Measurements from ENCODE around the gene NCBP3.
A peak's percentile ranks its signal among the peaks of the same experiment; 100 is the strongest.
"Not testable (repeated sequence)": the region's sequence is repeated elsewhere in the genome, so short reads cannot be mapped to it uniquely, and the experiment has no call there.

NCBP3 gene

GRCh38 chr17:3796110-3796821, 49.8 kb downstream of the NCBP3 start:
- Histone ChIP-seq H3K4me1 (ENCODE audit: insufficient read depth, insufficient read length) (peaks cover 15% of the 10 kb centered on the region), H3K4me3 (ENCODE audit: insufficient read length, low read depth) (no peak overlapping the region), H3K27me3 (ENCODE audit: insufficient read depth, insufficient read length) (no peaks in the 10 kb centered on the region), H3K9me3 (ENCODE audit: insufficient read depth, low read length) (no peaks in the 10 kb centered on the region), H3K36me3 (ENCODE audit: insufficient read depth, insufficient read length, low read length) (no peaks in the 10 kb centered on the region), H3K9ac (ENCODE audit: insufficient read length, low read depth) (peak overlapping the region; percentile 3)
- no peak for TF ChIP-seq ZNF274 (IDR thresholded peaks at IDR 0.05; ENCODE audit: low read depth, low read length)
- TF ChIP-seq YY1 (IDR thresholded peaks at IDR 0.05; ENCODE audit: insufficient read depth, insufficient read length), result no peak
- TF ChIP-seq SUZ12 (IDR thresholded peaks at IDR 0.05; ENCODE audit: extremely low read depth, insufficient read depth, insufficient read length), result no peak
- no peak for DNase-seq (ENCODE audit: low read depth, low spot score)

DNA sequence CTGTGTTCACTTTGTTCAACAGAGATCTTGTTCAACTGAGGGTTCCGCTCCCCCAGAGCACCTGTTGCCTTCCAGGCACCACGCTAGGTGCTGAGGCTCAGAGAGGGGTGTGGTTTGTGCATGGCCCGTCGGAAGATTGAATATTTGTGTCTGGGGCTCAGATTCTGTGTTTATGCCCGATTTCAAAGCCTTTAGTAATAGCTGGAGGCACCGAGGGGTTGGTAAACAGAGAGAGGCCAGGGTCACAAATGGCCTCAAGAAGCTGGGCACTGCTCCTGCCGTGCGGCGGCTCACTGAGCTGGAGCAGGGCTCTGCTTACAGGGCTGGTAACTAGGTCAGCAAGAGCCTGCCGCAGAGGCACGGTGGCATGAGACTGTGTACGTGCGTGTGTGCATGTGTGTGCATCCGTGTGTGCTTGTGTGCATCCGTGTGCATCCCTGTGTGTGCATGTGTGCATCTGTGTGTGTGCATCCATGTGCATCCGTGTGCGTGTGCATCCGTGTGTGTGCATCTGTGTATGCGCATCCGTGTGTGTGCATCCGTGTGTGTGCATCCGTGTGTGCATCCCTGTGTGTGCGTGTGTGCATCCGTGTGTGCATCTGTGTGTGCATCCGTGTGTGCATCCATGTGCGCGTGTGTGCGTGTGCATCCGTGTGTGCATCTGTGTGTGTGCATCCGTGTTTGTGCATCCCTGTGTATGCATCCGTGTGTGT, 50.5 kb downstream of the NCBP3 start:
- TF ChIP-seq ZNF274 (IDR thresholded peaks at IDR 0.05; ENCODE audit: low read depth, low read length), result no peak

DNA sequence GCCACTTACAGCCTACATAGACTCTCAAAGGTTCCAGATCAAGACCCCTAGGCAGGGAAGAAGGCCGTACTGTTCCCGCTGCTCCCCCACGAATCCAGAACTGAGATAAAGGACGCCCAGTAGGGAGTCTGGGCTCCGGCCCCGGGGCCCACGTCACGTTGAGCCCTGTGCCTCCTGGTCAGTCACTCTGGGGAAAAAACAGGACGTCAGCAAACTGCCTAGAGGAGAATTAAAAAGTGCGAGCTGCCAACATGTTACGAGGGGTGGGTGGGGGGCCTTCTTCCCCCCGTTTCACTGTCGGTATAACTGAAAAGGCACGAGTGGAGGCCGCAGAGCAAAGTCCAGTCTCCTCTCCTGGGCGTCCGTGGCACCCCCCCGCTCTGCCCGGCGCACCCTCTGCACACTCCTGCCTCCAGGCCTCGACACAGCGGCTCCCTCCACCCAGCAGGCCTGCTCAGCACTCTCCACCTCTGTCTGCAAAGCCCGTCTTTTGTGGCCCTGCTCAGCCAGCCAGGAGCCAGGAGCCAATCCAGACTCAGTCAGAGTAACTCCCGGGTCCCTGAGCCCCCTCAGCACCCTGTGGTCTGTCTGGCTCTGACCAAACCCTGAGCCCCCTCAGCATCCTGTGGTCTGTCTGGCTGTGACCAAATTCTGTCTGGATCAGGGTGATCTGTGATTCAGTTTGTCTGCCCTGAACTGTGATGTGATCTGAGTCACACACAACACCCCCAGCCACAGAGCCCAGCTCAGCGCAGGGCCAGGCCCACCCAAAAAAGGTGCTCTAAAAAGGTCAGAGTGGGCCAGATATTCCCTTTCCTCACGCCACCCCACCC, 51.3 kb downstream of the NCBP3 start:
- H3K4me3 ChIP-seq (ENCODE audit: insufficient read length, low read depth), result no peak overlapping the region
- no peak overlapping the region for H3K9ac ChIP-seq (ENCODE audit: insufficient read length, low read depth)
- H3K36me3 ChIP-seq (ENCODE audit: insufficient read depth, insufficient read length, low read length), result no peaks in the 10 kb centered on the region
- DNase-seq (ENCODE audit: low read depth, low spot score), result no peak
- TF ChIP-seq SUZ12 (IDR thresholded peaks at IDR 0.05; ENCODE audit: extremely low read depth, insufficient read depth, insufficient read length), result no peak
- TF ChIP-seq ZNF274 (IDR thresholded peaks at IDR 0.05; ENCODE audit: low read depth, low read length), result no peak
- no peak for TF ChIP-seq YY1 (IDR thresholded peaks at IDR 0.05; ENCODE audit: insufficient read depth, insufficient read length)
- no peaks in the 10 kb centered on the region for H3K9me3 ChIP-seq (ENCODE audit: insufficient read depth, low read length)
- peaks cover 13% of the 10 kb centered on the region for H3K4me1 ChIP-seq (ENCODE audit: insufficient read depth, insufficient read length)
- H3K27me3 ChIP-seq (ENCODE audit: insufficient read depth, insufficient read length), result no peaks in the 10 kb centered on the region

More for the DNA sequence above, 50.5 kb downstream of the NCBP3 start:
- no peak for DNase-seq (ENCODE audit: low read depth, low spot score)
- Histone ChIP-seq H3K4me1 (ENCODE audit: insufficient read depth, insufficient read length) (peaks cover 13% of the 10 kb centered on the region), H3K36me3 (ENCODE audit: insufficient read depth, insufficient read length, low read length) (no peaks in the 10 kb centered on the region), H3K4me3 (ENCODE audit: insufficient read length, low read depth) (no peak overlapping the region), H3K9me3 (ENCODE audit: insufficient read depth, low read length) (no peaks in the 10 kb centered on the region), H3K27me3 (ENCODE audit: insufficient read depth, insufficient read length) (no peaks in the 10 kb centered on the region), H3K9ac (ENCODE audit: insufficient read length, low read depth) (peak overlapping the region; percentile 50)

DNA sequence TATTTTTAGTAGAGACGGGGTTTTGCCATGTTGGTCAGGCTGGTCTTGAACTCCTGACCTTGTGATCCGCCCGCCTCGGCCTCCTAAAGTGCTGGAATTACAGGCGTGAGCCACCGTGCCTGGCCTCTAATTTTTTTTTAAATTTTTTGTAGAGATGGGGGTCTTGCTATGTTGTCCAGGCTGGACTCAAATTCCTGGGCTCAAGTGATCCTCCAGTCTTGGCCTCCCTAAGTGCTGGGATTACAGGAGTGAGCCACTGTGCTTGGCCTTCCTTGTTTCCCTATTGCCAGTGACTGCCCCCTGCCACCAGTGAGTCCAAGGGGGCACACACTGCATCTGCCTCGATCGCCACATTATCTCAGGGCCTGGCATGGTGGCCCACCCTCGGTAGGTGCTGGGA, 51.9 kb downstream of the NCBP3 start:
- peaks cover 13% of the 10 kb centered on the region for H3K4me1 ChIP-seq (ENCODE audit: insufficient read depth, insufficient read length)
- H3K9me3 ChIP-seq (ENCODE audit: insufficient read depth, low read length); H3K4me3 ChIP-seq (ENCODE audit: insufficient read length, low read depth); DNase-seq (ENCODE audit: low read depth, low spot score); H3K9ac ChIP-seq (ENCODE audit: insufficient read length, low read depth); H3K27me3 ChIP-seq (ENCODE audit: insufficient read depth, insufficient read length); H3K36me3 ChIP-seq (ENCODE audit: insufficient read depth, insufficient read length, low read length): not testable (repeated sequence)

- not testable (repeated sequence) for H3K9me3 ChIP-seq (ENCODE audit: insufficient read depth, low read length); H3K4me3 ChIP-seq (ENCODE audit: insufficient read length, low read depth)
- peaks cover 13% of the 10 kb centered on the region for H3K4me1 ChIP-seq (ENCODE audit: insufficient read depth, insufficient read length)
Observed at GRCh38 chr17:3793258-3793657, 52.8 kb downstream of the NCBP3 start.

DNA sequence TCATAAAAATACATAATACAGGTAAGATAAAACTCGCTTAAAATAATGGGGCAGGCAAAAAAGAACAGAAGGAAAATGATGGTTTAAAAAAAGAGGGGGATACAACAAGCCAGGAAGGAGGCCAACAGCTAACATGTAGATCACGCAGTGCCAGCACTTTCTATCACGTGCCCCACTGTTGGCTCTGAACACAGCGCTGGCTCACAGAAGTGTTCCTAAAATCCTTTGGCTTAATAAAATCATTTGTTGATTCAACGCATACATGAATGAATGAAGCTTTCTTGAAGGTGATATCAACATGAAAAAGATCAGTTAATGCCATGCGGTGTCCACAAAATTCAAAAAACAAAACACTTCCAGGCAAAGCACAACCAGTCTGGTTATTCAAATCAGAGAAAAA, 53.6 kb downstream of the NCBP3 start:
- Histone ChIP-seq H3K4me1 (ENCODE audit: insufficient read depth, insufficient read length) (peaks cover 13% of the 10 kb centered on the region), H3K9me3 (ENCODE audit: insufficient read depth, low read length) (no peaks in the 10 kb centered on the region)

More at GRCh38 chr17:3793258-3793657, 52.8 kb downstream of the NCBP3 start:
- not testable (repeated sequence) for H3K9ac ChIP-seq (ENCODE audit: insufficient read length, low read depth); H3K36me3 ChIP-seq (ENCODE audit: insufficient read depth, insufficient read length, low read length); H3K27me3 ChIP-seq (ENCODE audit: insufficient read depth, insufficient read length); DNase-seq (ENCODE audit: low read depth, low spot score)

GRCh38 chr17:3788200-3788599, 57.8 kb downstream of the NCBP3 start:
- no peaks in the 10 kb centered on the region for H3K27me3 ChIP-seq (ENCODE audit: insufficient read depth, insufficient read length)
- H3K4me1 ChIP-seq (ENCODE audit: insufficient read depth, insufficient read length), result no peaks in the 10 kb centered on the region
- no peaks in the 10 kb centered on the region for H3K36me3 ChIP-seq (ENCODE audit: insufficient read depth, insufficient read length, low read length)
- DNase-seq (ENCODE audit: low read depth, low spot score), result no peak
- H3K4me3 ChIP-seq (ENCODE audit: insufficient read length, low read depth), result no peak overlapping the region
- H3K9me3 ChIP-seq (ENCODE audit: insufficient read depth, low read length), result no peaks in the 10 kb centered on the region
- H3K9ac ChIP-seq (ENCODE audit: insufficient read length, low read depth), result no peak overlapping the region
- TF ChIP-seq ZNF274 (IDR thresholded peaks at IDR 0.05; ENCODE audit: low read depth, low read length), result no peak
- no peak for TF ChIP-seq YY1 (IDR thresholded peaks at IDR 0.05; ENCODE audit: insufficient read depth, insufficient read length)
- no peak for TF ChIP-seq SUZ12 (IDR thresholded peaks at IDR 0.05; ENCODE audit: extremely low read depth, insufficient read depth, insufficient read length)

More for the DNA sequence above, 53.6 kb downstream of the NCBP3 start:
- Histone ChIP-seq H3K9ac (ENCODE audit: insufficient read length, low read depth) (no peak overlapping the region), H3K36me3 (ENCODE audit: insufficient read depth, insufficient read length, low read length) (no peaks in the 10 kb centered on the region), H3K27me3 (ENCODE audit: insufficient read depth, insufficient read length) (no peaks in the 10 kb centered on the region), H3K4me3 (ENCODE audit: insufficient read length, low read depth) (no peak overlapping the region)
- no peak for DNase-seq (ENCODE audit: low read depth, low spot score)
- TF ChIP-seq SUZ12 (IDR thresholded peaks at IDR 0.05; ENCODE audit: extremely low read depth, insufficient read depth, insufficient read length), result no peak
- TF ChIP-seq ZNF274 (IDR thresholded peaks at IDR 0.05; ENCODE audit: low read depth, low read length), result no peak
- TF ChIP-seq YY1 (IDR thresholded peaks at IDR 0.05; ENCODE audit: insufficient read depth, insufficient read length), result no peak

DNA sequence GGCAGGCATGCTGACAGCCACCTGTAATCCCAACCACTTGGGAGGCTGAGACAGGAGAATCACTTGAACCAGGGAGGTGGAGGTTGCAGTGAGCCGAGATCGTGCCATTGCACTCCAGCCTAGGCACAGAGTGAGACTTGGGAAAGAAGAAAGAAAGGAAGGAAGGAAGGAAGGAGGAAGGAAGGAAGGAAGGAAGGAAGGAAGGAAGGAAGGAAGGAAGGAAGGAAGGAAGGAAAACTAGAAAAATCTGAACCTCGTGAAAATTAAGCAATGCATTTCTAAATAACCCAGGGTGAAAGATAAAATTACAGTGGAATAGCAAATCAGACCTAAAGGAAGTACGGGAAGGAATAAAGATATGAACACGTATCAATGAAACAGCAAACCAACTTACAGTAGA, 60.7 kb downstream of the NCBP3 start:
- H3K9ac ChIP-seq (ENCODE audit: insufficient read length, low read depth); H3K36me3 ChIP-seq (ENCODE audit: insufficient read depth, insufficient read length, low read length); H3K4me1 ChIP-seq (ENCODE audit: insufficient read depth, insufficient read length); H3K4me3 ChIP-seq (ENCODE audit: insufficient read length, low read depth); H3K9me3 ChIP-seq (ENCODE audit: insufficient read depth, low read length); DNase-seq (ENCODE audit: low read depth, low spot score); H3K27me3 ChIP-seq (ENCODE audit: insufficient read depth, insufficient read length): not testable (repeated sequence)

All from NT2/D1 (cell line).